Ovary (tissue), 3 donors: ENCODE measurements around the gene JPH4.
"Not testable (repeated sequence)": the region's sequence is repeated elsewhere in the genome, so short reads cannot be mapped to it uniquely, and the experiment has no call there.

Experiments used
- CTCF ChIP-seq, 3 donors: fragments of 450-650 bp in 2 of 3; fragments of 200-600 bp in 1 of 3; IDR thresholded peaks; one replicate each; pipeline versions ENCODE4 v1.5.1 to v1.8.0; 2016 to 2022; ENCODE audit warnings: antibody characterized with exemption in 3 of 3, mild to moderate bottlenecking in 1 of 3
- POLR2A ChIP-seq: fragments of 450-650 bp; IDR thresholded peaks from one replicate; pipeline ENCODE4 v1.6.1; 2017; ENCODE audit warnings: antibody characterized with exemption, mild to moderate bottlenecking, moderate library complexity
- donor health status: DM: no; HTN: no; CAD: no.

GRCh38 chr14:23594191-23594590, 15.6 kb upstream of the JPH4 start:
- not testable (repeated sequence) for TF ChIP-seq CTCF (IDR thresholded peaks at IDR 0.05); POLR2A
